Gastroesophageal sphincter (tissue), 4 donors: ENCODE data around the gene GRIA2. TPM values are rescaled to one million over a fixed set of nuclear protein-coding genes. Genes with fewer than 3 reads are reported as not detected.
"Not testable (repeated sequence)": the region's sequence is repeated elsewhere in the genome, so short reads cannot be mapped to it uniquely, and the experiment has no call there.

Experiments used
- ATAC-seq: fragments of 150-250 bp; one replicate; pipeline ENCODE4 v1.9.1; 2016; ENCODE audit warnings: mild to moderate bottlenecking, moderate library complexity
- H3K27ac ChIP-seq, 4 donors: fragments of 200-600 bp; sonication (generic) in 3 of 4; 1 replicate in 3 of 4; 2 replicates in 1 of 4; pipeline ENCODE4 v1.5.1; 2016 to 2019
- H3K27me3 ChIP-seq: fragments of 200-600 bp; sonication (generic); one replicate; pipeline ENCODE4 v1.5.1; 2019
- H3K36me3 ChIP-seq, 2 donors: fragments of 200-600 bp; sonication (generic); one replicate each; pipeline ENCODE4 v1.5.1; 2019; ENCODE audit warnings: control low read depth in 1 of 2
- H3K4me1 ChIP-seq, 3 donors: fragments of 200-600 bp; sonication (generic); 1 replicate in 2 of 3; 2 replicates in 1 of 3; pipeline ENCODE4 v1.5.1; 2016 to 2019; ENCODE audit warnings: control low read depth in 2 of 3
- H3K4me3 ChIP-seq, 2 donors: fragments of 200-600 bp; sonication (generic); one replicate each; pipeline ENCODE4 v1.5.1; 2019; ENCODE audit warnings: mild to moderate bottlenecking in 1 of 2, moderate library complexity in 1 of 2
- H3K9me3 ChIP-seq, 3 donors: fragments of 200-600 bp; sonication (generic); one replicate each; pipeline ENCODE4 v1.5.1; 2017 to 2019; ENCODE audit warnings: control low read depth in 2 of 3
- CTCF ChIP-seq, 4 experiments: fragments of 200-600 bp in 2 of 4; fragments of 450-650 bp in 2 of 4; sonication (generic) in 1 of 4; IDR thresholded peaks; one replicate each; pipeline ENCODE4 v1.5.1; 2017 to 2019; ENCODE audit warnings: antibody characterized with exemption in 4 of 4, mild to moderate bottlenecking in 2 of 4, moderate library complexity in 2 of 4
- EP300 ChIP-seq: sonication (generic); formaldehyde crosslinking; IDR thresholded peaks from one replicate; pipeline ENCODE4 v1.6.1; 2017; ENCODE audit warnings: antibody characterized with exemption, mild to moderate bottlenecking
- POLR2A ChIP-seq, 2 donors: fragments of 450-650 bp; IDR thresholded peaks; one replicate each; pipeline ENCODE4 v1.6.1; 2017; ENCODE audit warnings: antibody characterized with exemption in 2 of 2, mild to moderate bottlenecking in 2 of 2, moderate library complexity in 1 of 2
- POLR2AphosphoS5 ChIP-seq: sonication (generic); formaldehyde crosslinking; IDR thresholded peaks from one replicate; pipeline ENCODE4 v1.6.1; 2017; ENCODE audit warnings: antibody characterized with exemption
- WGBS, 2 donors: methylation state at CpG; one replicate each; pipeline ENCODE4 v1.1.5; 2018; ENCODE audit warnings: low coverage in 1 of 2; 5-methylcytosine and 5-hydroxymethylcytosine counted together
- total RNA-seq, 4 donors: library from RNA; depleted of rRNA; stranded (reverse); fragments of >200 nt; gene quantifications; one replicate each; pipeline ENCODE4 v1.1.0, GENCODE V29; 2016

Gene GRIA2
- 1 to 10 TPM in 2 of 4 donors, under 1 TPM in 1, not detected in 1; 0.30 to 9.8 (median 8.4) TPM for total RNA-seq

GRCh38 chr4:157220371-157220881 lies at the start of gene GRIA2:
Gene GRIA2 (plus strand): TSS chr4:157220728. CDS start chr4:157221043, 315 bp downstream.
- Histone ChIP-seq H3K27me3 (peaks cover 51% of the 10 kb centered on the region), H3K27ac (peak within 1 kb of the TSS in 1 of 4 donors; percentile 48)
- ATAC-seq: peak; percentile 76

GRCh38 chr4:157172011-157172410 lies 48.5 kb upstream of the GRIA2 start:
- 29 to 37% methylated on average over 3 of the region's 3 CpGs for WGBS, 2 donors
- no peak overlapping the region for H3K4me3 ChIP-seq

More at GRCh38 chr4:157220371-157220881, at the start of gene GRIA2:
- H3K4me1 ChIP-seq: peaks cover 0 to 29% (median 11%) of the 10 kb centered on the region in 3 donors
- 4 to 10% methylated on average over 6 to 8 of the region's 57 CpGs for WGBS, 2 donors
- no peaks in the 10 kb centered on the region for H3K36me3 ChIP-seq
- peak within 1 kb of the TSS in 1 of 2 donors; percentile 47 for H3K4me3 ChIP-seq
- H3K9me3 ChIP-seq: no peaks in the 10 kb centered on the region
- TF ChIP-seq EP300: no peak
- no peak for TF ChIP-seq POLR2A (IDR thresholded peaks at IDR 0.05)
- TF ChIP-seq CTCF (IDR thresholded peaks at IDR 0.05): no peak
- no peak for TF ChIP-seq POLR2AphosphoS5

GRCh38 chr4:157180268-157180667 lies 40.3 kb upstream of the GRIA2 start:
- H3K36me3 ChIP-seq, ATAC-seq, H3K4me3 ChIP-seq, H3K27ac ChIP-seq, H3K9me3 ChIP-seq, H3K27me3 ChIP-seq, H3K4me1 ChIP-seq: not testable (repeated sequence)
- WGBS, 2 donors: 86% methylated on average over 4 of the region's 14 CpGs; no CpG with 5 or more reads in 1 of the 2 donors

More at GRCh38 chr4:157172011-157172410, 48.5 kb upstream of the GRIA2 start:
- no peak for ATAC-seq
- Histone ChIP-seq H3K27me3 (no peaks in the 10 kb centered on the region), H3K4me1 (no peaks in the 10 kb centered on the region), H3K36me3 (no peaks in the 10 kb centered on the region), H3K9me3 (no peaks in the 10 kb centered on the region), H3K27ac (no peak overlapping the region)
- TF ChIP-seq POLR2A (IDR thresholded peaks at IDR 0.05) (no peak), POLR2AphosphoS5 (no peak), CTCF (IDR thresholded peaks at IDR 0.05) (peak in 1 of 4 experiments; percentile 23)

DNA sequence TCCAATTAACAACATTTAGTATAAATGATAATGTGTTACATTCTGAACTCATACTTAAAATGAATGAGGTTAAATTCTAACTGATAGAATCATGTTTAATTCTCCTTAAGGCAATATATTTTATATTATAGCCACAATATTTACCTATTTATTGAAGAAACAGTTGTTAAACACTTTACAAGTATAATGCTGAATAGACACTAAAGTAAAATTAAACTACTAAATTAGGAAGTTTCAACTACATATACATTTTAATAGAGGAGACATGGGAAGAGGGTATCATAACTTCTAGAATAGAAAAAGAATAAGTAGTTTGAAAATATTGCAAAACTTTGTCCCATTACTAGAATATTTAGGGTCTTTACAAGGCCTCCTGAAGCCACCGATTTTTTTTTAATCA lies 36.2 kb upstream of the GRIA2 start:
- WGBS, 2 donors: 95 to 100% methylated on average over 1 of the region's 1 CpG
- Histone ChIP-seq H3K36me3 (no peaks in the 10 kb centered on the region), H3K4me1 (no peaks in the 10 kb centered on the region), H3K27ac (no peak overlapping the region), H3K9me3 (peaks cover 0 to 18% (median 0%) of the 10 kb centered on the region in 3 donors), H3K27me3 (peaks cover 8% of the 10 kb centered on the region), H3K4me3 (no peak overlapping the region)
- ATAC-seq: no peak
- TF ChIP-seq CTCF (IDR thresholded peaks at IDR 0.05) (no peak), POLR2AphosphoS5 (no peak), EP300 (no peak), POLR2A (IDR thresholded peaks at IDR 0.05) (no peak)

GRCh38 chr4:157185363-157185762 lies 35.2 kb upstream of the GRIA2 start:
- Histone ChIP-seq H3K4me1 (no peaks in the 10 kb centered on the region), H3K27ac (no peak overlapping the region), H3K9me3 (peaks cover 0 to 19% (median 0%) of the 10 kb centered on the region in 3 donors), H3K4me3 (no peak overlapping the region), H3K36me3 (no peaks in the 10 kb centered on the region), H3K27me3 (peaks cover 3% of the 10 kb centered on the region)
- TF ChIP-seq EP300: no peak
- no peak for TF ChIP-seq POLR2AphosphoS5
- TF ChIP-seq CTCF (IDR thresholded peaks at IDR 0.05): no peak
- TF ChIP-seq POLR2A (IDR thresholded peaks at IDR 0.05): no peak
- no peak for ATAC-seq
